ENCODE results near the gene FLNB. TPM values are rescaled to one million over a fixed set of nuclear protein-coding genes. Genes with fewer than 3 reads are reported as not detected.

Gene FLNB
- polyA plus RNA-seq, 1 of the 3 experiments (the other 2 are of a cell fraction): 127 TPM

GRCh38 chr3:58093574-58094195 is 85.5 kb downstream of the FLNB start:
- no peaks in the 10 kb centered on the region for H3K9me2 ChIP-seq
- no peaks in the 10 kb centered on the region for H3K4me1 ChIP-seq (ENCODE audit: control insufficient read depth in 1 of 2, insufficient read depth in 2 of 2, low read depth in 1 of 2, low read length in 1 of 2)
- H3K4me3 ChIP-seq (ENCODE audit: low read depth in 2 of 2, low read length in 1 of 2): no peak overlapping the region
- H3K79me2 ChIP-seq (ENCODE audit: insufficient read depth): peaks cover 65% of the 10 kb centered on the region
- no peaks in the 10 kb centered on the region for H3K9me3 ChIP-seq
- H3K27me3 ChIP-seq (ENCODE audit: insufficient read depth): no peaks in the 10 kb centered on the region
- H3K9ac ChIP-seq: no peak overlapping the region
- H2AFZ ChIP-seq (ENCODE audit: low read depth): no peak overlapping the region
- no peak overlapping the region for H3K27ac ChIP-seq (ENCODE audit: low read depth in 2 of 2, low read length in 1 of 2)
- peaks cover 25 to 53% of the 10 kb centered on the region in 2 experiments for H3K36me3 ChIP-seq (replicated peaks in 1 of 2; ENCODE audit: control insufficient read depth in 1 of 2, insufficient read depth in 2 of 2, low read length in 1 of 2)
- H4K20me1 ChIP-seq (ENCODE audit: insufficient read depth): peaks cover 3% of the 10 kb centered on the region; the same call in 1 of the 2 replicates
- ChIA-PET POLR2A (no interaction called here), CTCF (interaction anchor here (0.9 kb wide), 1 partner anchor 72 kb away, joined by 3 read pairs; no protein-coding TSS in a partner anchor)
- DNase-seq: no peak
- TF ChIP-seq ZBTB33 (IDR thresholded peaks at IDR 0.05; ENCODE audit: borderline replicate concordance, low read depth) (no peak), YY1 (IDR thresholded peaks at IDR 0.05; ENCODE audit: low read depth) (no peak), MEF2A (IDR thresholded peaks at IDR 0.05; ENCODE audit: borderline replicate concordance, low read depth) (no peak), FOXM1 (IDR thresholded peaks at IDR 0.05; ENCODE audit: low read depth) (no peak), IRF3 (IDR thresholded peaks at IDR 0.05; ENCODE audit: low read depth, low read length) (no peak), JUND (IDR thresholded peaks at IDR 0.05) (no peak), POLR2AphosphoS5 (IDR thresholded peaks at IDR 0.05; ENCODE audit: low read depth, low read length) (no peak), NRF1 (IDR thresholded peaks at IDR 0.05; ENCODE audit: low read depth, low read length) (no peak), ELF1 (IDR thresholded peaks at IDR 0.05) (no peak), EZH2phosphoT487 (IDR thresholded peaks at IDR 0.05; ENCODE audit: borderline replicate concordance, low read depth) (no peak), GATA2 (CRISPR knock-in tag; IDR thresholded peaks at IDR 0.05) (no peak), TEAD4 (IDR thresholded peaks at IDR 0.05; ENCODE audit: borderline replicate concordance, insufficient read depth) (no peak), USF2 (IDR thresholded peaks at IDR 0.05; ENCODE audit: borderline replicate concordance, low read depth, low read length) (no peak)
- no peak overlapping the region for H3K4me2 ChIP-seq
- 66% methylated on average over 8 of the region's 8 CpGs for WGBS (ENCODE audit: low lambda C conversion rate)
- H3F3A ChIP-seq (replicated peaks; ENCODE audit: insufficient read depth): no peaks in the 10 kb centered on the region

- CTCF ChIA-PET: interaction anchor here (0.9 kb wide), 1 partner anchor 71 kb away, joined by 3 read pairs; no protein-coding TSS in a partner anchor
- no peak overlapping the region for H3K27ac ChIP-seq (ENCODE audit: low read depth in 2 of 2, low read length in 1 of 2)
- no peaks in the 10 kb centered on the region for H3F3A ChIP-seq (replicated peaks; ENCODE audit: insufficient read depth)
- whole genome bisulfite sequencing (ENCODE audit: low lambda C conversion rate): 98% methylated on average over 8 of the region's 8 CpGs
- no peak overlapping the region for H3K4me2 ChIP-seq
- peaks cover 3% of the 10 kb centered on the region; the same call in 1 of the 2 replicates for H4K20me1 ChIP-seq (ENCODE audit: insufficient read depth)
- no peaks in the 10 kb centered on the region for H3K9me2 ChIP-seq
- H3K4me3 ChIP-seq (ENCODE audit: low read depth in 2 of 2, low read length in 1 of 2): no peak overlapping the region
- DNase-seq: no peak
- POLR2A ChIA-PET: no interaction called here
- H3K27me3 ChIP-seq (ENCODE audit: insufficient read depth): no peaks in the 10 kb centered on the region
- H3K4me1 ChIP-seq (ENCODE audit: control insufficient read depth in 1 of 2, insufficient read depth in 2 of 2, low read depth in 1 of 2, low read length in 1 of 2): no peaks in the 10 kb centered on the region
- H3K79me2 ChIP-seq (ENCODE audit: insufficient read depth): peaks cover 55% of the 10 kb centered on the region
- H3K9me3 ChIP-seq: no peaks in the 10 kb centered on the region
- H3K36me3 ChIP-seq (replicated peaks in 1 of 2; ENCODE audit: control insufficient read depth in 1 of 2, insufficient read depth in 2 of 2, low read length in 1 of 2): peaks cover 34 to 55% of the 10 kb centered on the region in 2 experiments
- H3K9ac ChIP-seq: no peak overlapping the region
- H2AFZ ChIP-seq (ENCODE audit: low read depth): no peak overlapping the region
- TF ChIP-seq REST (IDR thresholded peaks at IDR 0.05; ENCODE audit: low read depth, low read length) (no peak), IRF3 (IDR thresholded peaks at IDR 0.05; ENCODE audit: low read depth, low read length) (no peak), CTCF (IDR thresholded peaks at IDR 0.05) (no peak), SMC3 (IDR thresholded peaks at IDR 0.05; ENCODE audit: low read depth, low read length) (no peak)
These were observed 86.4 kb downstream of the FLNB start for GRCh38 chr3:58094657-58095056.

Measured in SK-N-SH (cell line).